ENCODE measurements around the gene ZNF200. TPM values are rescaled to one million over a fixed set of nuclear protein-coding genes. Genes with fewer than 3 reads are reported as not detected.

Gene ZNF200
- 1 to 10 TPM; 3.2 to 4.9 TPM for total RNA-seq

DNA sequence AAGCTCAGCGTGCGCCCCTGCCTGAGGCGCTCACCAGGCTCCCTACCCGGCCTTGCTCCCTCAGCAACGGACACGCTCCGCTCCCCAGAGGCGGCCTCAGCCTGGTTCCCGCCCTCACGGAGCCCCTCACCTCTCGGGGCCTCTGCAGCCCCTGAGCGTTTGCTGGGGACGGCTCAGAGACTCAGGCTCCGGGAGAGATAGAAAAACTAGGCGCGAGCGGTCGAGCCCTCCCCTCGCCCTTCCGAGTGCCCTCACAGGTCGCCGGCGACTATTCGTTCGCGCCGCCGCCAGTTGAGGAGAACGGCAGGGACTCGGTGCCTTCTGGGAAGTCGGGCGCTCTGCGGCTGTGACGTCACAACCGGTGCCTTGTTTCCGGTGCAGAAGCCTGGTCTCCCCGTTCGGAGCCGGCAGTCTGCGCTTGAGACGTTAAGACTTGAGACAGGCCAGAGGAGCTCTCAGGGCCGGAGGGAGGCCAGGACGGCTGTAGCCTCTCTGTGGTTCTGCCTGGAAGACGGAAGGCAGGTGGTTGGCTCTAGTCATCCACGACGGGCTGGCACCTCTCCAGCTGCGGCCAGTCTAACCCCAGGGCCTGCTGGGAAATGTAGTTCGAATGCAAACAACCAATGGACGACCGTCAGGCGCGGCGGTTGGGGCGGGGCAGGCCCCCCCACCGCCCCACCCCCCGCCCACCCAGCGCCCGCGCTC lies at the start of gene ZNF200:
Gene ZNF200, minus strand, starts transcription at position 302 of the 705 bp plus-strand sequence. CDS start 1,403 bp downstream, outside the sequence.
- TF ChIP-seq, protein P1, sequence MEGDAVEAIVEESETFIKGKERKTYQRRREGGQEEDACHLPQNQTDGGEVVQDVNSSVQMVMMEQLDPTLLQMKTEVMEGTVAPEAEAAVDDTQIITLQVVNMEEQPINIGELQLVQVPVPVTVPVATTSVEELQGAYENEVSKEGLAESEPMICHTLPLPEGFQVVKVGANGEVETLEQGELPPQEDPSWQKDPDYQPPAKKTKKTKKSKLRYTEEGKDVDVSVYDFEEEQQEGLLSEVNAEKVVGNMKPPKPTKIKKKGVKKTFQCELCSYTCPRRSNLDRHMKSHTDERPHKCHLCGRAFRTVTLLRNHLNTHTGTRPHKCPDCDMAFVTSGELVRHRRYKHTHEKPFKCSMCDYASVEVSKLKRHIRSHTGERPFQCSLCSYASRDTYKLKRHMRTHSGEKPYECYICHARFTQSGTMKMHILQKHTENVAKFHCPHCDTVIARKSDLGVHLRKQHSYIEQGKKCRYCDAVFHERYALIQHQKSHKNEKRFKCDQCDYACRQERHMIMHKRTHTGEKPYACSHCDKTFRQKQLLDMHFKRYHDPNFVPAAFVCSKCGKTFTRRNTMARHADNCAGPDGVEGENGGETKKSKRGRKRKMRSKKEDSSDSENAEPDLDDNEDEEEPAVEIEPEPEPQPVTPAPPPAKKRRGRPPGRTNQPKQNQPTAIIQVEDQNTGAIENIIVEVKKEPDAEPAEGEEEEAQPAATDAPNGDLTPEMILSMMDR (IDR thresholded peaks at IDR 0.05): no peak
- Histone ChIP-seq H3K9me3 (peaks cover 0 to 24% of the 10 kb centered on the region in 2 donors), H3K36me3 (peaks cover 30% of the 10 kb centered on the region), H3K27ac (peak within 1 kb of the TSS; percentile 90 to 96), H3K4me3 (peak within 1 kb of the TSS; percentile 62 to 82), H3K27me3 (no peaks in the 10 kb centered on the region), H3K4me1 (peaks cover 0 to 13% of the 10 kb centered on the region in 2 donors)
- DNase-seq (ENCODE audit: low spot score): peak; percentile 97

DNA sequence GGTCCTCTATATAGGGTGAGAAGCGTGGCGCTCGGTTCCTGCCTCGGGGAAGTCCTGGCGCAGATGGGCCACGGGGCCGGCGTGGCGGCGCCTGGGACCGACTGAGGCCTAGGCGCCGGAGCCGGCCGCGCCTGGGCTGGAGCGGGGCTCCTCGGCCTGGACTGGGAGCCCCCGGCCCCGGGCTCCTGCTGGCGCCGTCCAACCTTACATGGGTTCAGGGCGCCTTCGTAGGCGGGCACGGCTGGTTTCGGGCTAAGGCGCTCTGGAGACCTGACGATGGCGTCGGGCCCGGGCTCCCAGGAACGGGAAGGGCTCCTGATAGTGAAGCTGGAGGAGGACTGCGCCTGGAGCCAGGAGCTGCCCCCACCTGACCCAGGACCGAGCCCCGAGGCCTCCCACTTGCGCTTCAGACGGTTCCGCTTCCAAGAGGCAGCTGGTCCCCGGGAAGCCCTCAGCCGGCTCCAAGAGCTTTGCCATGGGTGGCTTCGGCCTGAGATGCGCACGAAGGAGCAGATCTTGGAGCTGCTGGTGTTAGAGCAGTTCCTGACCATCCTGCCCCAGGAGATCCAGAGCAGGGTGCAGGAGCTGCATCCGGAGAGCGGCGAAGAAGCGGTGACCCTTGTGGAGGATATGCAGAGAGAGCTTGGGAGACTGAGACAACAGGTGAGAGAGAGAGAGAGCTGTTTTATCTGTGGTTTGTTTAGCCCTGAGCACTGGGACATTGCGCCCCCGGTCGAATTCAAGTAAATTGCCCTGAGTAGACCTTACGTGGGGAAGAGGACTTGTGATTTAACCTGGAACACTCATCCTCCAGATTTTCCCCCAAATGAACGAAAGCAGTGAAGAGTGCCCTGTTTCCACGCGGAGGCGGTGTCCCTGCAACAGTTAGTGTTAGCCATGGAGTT lies 48.8 kb upstream of the ZNF200 start:
- no peak for DNase-seq (ENCODE audit: low spot score)
- TF ChIP-seq, protein P1 (IDR thresholded peaks at IDR 0.05): no peak
- no peaks in the 10 kb centered on the region for H3K27me3 ChIP-seq

DNA sequence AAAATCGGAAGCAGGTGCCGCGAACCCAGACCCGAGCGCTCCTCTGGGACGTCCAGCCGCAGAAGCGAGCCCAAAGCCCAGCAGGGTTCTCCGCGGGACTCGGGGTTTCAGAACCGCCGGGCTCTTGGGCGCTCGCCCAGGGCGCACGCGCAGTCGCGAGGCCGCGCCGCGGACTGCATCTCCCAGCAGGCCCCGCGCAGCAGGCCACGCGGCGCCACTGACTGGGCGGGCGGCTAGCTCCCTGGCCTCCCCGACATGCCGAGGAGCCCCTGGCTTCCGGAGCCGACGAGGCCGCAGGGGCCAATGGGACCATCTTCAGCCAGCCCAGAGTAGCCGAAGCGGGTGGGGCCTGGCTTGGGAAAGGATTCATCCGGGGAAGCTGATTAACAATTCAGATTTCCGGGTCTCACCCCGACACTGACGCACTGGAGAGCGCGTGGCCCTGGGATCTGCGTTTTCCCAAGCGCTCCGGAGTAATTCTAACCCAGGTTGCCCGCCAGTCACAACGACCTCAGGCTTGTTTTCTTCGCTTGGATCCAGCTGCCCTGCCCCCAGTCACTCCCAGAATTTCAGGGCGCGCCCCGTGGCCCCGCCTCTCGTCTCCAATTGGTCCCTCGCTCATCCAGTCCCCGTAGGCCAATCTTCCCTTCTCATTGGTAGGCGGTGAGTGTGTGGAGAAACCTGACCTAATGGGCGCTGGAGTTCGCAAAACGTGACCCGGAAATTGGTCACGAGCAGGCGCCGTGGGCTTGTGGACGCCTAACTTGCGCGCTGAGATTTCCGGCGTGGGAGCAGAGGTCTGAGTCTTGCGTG lies 48.0 kb upstream of the ZNF200 start, which contains the start of gene ZNF263:
Gene ZNF263, plus strand, starts transcription at position 762 of the 813 bp plus-strand sequence. CDS start 328 bp downstream, outside the sequence.
- Histone ChIP-seq H3K36me3 (peaks cover 22% of the 10 kb centered on the region), H3K4me1 (peaks cover 0 to 33% of the 10 kb centered on the region in 2 donors), H3K9me3 (peaks cover 0 to 27% of the 10 kb centered on the region in 2 donors), H3K4me3 (peak within 1 kb of the TSS; percentile 92), H3K27ac (peak within 1 kb of the TSS; percentile 94 to 99), H3K27me3 (no peaks in the 10 kb centered on the region)
- peak; percentile 98 for DNase-seq (ENCODE audit: low spot score)
- TF ChIP-seq, protein P1 (IDR thresholded peaks at IDR 0.05): no peak

More for the DNA sequence above, 48.8 kb upstream of the ZNF200 start:
- Histone ChIP-seq H3K4me1 (peaks cover 0 to 33% of the 10 kb centered on the region in 2 donors), H3K27ac (peak overlapping the region; percentile 94 to 99), H3K36me3 (peaks cover 30% of the 10 kb centered on the region), H3K4me3 (peak overlapping the region; percentile 92), H3K9me3 (peaks cover 7 to 36% of the 10 kb centered on the region in 2 donors)

DNA sequence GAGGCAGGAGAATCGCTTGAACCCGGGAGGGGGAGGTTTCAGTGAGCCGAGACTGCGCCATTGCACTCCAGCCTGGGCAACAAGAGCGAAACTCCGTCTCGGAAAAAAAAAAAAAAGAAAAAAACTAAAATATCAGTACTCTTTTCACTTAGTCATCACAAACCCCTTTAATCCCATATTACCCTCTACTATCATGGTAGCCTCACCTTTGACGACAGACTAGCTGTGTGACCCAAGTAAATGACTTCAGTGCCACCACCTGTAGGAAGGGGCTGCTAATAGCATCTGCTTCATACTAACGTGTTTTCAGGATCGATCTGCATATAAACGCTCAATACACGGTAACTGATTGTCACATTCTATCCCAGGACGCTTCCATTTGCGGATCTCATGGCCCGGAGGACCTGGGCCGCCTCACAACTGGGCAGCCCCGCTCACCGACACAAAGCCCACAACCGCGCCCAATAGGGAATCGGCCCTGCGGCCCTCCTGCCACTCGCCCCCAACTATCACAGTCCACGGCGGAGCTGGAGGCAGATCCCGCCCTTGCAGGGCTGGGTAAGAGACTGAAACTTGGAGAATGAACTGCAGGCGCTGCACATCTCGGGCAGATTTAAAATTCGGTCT lies 47.3 kb upstream of the ZNF200 start:
- peak overlapping the region; percentile 94 to 99 for H3K27ac ChIP-seq
- peak overlapping the region; percentile 92 for H3K4me3 ChIP-seq
- H3K9me3 ChIP-seq: peaks cover 0 to 20% of the 10 kb centered on the region in 2 donors
- DNase-seq (ENCODE audit: low spot score): peak; percentile 63
- TF ChIP-seq, protein P1 (IDR thresholded peaks at IDR 0.05): no peak
- H3K4me1 ChIP-seq: peaks cover 0 to 33% of the 10 kb centered on the region in 2 donors
- H3K27me3 ChIP-seq: no peaks in the 10 kb centered on the region
- H3K36me3 ChIP-seq: peaks cover 16% of the 10 kb centered on the region
